GM19397 (cell line): Measurements from ENCODE around the gene MSRB3.

ENCODE experiments used
- ATAC-seq: cut with Tn5 transposase; IDR thresholded peaks from one replicate; pipeline ENCODE4 v1.9.1; 2021; ENCODE audit warnings: mild to moderate bottlenecking, moderate library complexity; ENCODE audit not compliant: unreplicated experiment

The MSRB3 gene

GRCh38 chr12:65324056-65324455 is 45.6 kb downstream of the MSRB3 start:
- no peak for ATAC-seq

DNA sequence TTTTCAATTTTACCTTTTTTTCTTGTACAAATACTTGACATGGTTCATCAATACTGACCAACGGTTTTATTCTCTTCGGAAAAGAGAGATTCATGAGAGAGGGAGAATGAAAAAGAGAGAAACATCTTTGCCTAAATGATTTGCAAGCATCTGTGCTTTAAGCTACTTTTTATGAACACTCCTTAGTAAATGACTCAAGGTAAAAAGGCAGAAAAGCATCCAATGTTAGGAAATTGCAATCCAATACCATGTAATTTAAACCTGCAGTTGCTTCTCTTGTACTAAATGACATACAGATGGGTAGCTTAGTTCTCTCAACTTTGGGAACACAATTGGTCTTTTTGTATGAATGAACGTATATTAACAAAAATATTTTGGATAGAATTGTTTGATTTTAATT is 46.1 kb downstream of the MSRB3 start:
- no peak for ATAC-seq

DNA sequence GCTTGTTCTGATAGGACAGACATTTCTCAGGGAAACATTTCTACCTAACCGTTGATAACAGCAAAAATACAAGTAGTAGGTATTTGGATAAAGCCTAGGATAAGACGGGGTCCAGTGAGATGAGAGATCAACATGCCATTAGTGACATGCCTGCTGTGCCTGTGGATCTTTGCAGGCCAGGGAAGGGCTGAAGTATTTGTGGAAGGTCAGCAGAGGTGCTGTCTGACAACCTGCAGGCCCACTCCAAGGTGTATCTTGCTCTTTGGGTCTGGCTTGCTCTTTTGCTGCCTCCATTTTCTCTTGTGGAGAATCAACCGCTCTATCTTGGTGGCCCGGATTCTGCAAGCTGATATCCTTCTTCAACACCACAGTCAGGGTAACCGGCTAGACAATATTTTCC is 46.7 kb downstream of the MSRB3 start:
- ATAC-seq = no peak

DNA sequence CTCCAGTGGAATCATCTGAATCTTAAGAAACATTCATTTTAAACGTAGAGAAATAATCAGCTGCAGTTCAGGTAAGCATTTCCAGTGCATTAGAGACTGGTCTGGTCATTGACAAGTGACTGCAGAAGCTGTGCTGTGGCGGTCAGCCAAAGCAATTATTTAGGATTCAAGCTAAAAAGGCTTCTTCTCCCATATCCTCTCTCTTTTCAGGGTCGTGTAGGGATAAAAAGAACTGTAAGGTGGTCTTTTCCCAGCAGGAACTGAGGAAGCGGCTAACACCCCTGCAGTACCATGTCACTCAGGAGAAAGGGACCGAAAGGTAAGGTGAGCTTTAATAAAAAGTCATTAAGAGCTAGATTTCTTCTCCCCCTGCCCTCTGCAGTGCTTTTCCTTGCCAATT is 48.1 kb downstream of the MSRB3 start:
- ATAC-seq = no peak

- ATAC-seq = no peak
Observed at GRCh38 chr12:65327207-65328076, 49.0 kb downstream of the MSRB3 start.

DNA sequence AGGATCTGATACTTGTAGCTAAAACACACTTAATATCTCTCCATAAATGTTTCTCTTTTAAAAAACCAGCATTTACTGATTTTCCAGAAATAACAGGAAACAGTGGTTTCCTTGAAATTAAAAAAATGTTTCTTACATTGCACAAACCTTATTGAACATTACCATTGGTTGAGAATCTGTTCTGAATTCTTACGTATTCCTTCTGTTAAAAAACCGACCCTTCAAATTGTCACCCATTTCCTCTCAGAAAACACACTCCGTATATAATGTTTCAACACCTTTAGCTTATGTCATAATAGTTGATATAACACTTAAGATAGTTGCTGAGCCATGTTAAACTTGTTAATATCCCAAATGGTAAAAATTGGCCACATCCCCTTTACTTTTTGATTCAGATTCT is 51.2 kb downstream of the MSRB3 start:
- ATAC-seq = no peak

GRCh38 chr12:65330331-65330730 is 51.8 kb downstream of the MSRB3 start:
- ATAC-seq = no peak

DNA sequence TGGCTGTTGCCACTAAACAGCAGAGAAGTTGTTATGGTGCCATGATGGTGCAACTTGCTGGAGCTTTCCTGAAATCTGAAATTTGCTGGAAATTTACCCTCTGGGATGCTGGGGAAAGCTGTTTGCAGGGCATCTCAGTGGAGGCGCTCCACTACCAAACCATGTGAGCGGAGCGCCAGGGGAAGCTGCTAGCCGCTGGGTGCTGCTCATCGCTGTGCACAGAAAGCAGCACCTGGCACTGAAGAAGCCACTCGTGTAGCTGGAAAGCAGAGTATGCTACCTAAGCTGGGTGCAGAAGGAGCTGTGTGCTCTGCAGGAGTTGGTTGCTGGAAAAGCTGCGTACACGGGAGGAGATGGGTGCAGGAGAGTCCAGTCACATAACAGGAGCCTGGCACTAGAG is 53.0 kb downstream of the MSRB3 start:
- no peak for ATAC-seq

- ATAC-seq = no peak
Observed at GRCh38 chr12:65333649-65334048, 55.2 kb downstream of the MSRB3 start.

GRCh38 chr12:65334521-65334920 is 56.0 kb downstream of the MSRB3 start:
- ATAC-seq = no peak

DNA sequence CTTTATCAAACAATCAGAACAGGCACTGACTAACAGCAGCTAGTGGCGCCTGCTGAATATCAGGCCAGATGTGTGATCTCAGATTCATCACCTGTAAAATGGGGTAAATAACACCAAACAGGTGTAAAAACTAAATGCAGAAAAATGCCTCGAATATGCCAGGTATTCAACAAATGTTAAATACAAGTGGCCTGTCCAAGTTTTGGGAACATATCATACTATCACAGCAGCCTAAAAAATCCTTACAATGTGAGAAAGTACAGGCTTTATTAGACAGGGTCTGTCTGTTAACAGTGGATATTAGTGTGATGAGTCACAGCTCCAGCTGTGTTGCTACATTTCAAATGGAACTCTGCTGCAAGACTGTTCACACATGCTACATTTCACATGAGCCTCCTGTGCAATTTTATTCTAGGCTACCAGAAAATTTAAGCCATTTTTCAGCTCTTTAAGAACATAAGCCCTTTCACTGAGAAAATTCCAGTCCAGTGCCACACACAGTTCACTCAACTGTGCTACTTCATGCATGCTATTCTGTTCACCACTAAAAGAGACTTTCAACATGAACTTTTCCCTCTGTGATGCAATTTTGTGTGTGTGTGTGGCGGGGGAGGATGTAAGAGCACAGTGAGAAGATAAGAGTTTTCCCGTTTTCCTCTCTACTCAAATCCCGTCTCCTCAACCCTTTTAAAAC is 56.7 kb downstream of the MSRB3 start:
- no peak for ATAC-seq

DNA sequence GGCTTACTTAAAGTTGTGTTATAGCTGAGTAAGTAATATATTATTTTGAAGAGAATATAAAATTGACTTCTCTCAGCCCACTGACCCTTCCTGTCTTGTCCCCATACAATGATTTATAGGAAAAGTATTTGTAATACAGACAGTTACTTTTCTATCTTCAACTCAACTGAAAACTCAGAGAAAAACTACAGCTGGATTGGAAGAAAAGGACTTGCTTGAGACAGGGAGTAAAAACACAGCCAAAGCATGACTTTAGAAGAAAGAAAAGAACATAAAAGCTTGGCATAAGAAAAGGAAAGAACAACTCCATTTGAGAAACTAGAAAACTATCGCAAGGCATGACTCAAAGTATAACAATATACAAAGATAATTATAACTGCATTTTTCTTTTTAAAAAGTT is 57.5 kb downstream of the MSRB3 start:
- no peak for ATAC-seq

DNA sequence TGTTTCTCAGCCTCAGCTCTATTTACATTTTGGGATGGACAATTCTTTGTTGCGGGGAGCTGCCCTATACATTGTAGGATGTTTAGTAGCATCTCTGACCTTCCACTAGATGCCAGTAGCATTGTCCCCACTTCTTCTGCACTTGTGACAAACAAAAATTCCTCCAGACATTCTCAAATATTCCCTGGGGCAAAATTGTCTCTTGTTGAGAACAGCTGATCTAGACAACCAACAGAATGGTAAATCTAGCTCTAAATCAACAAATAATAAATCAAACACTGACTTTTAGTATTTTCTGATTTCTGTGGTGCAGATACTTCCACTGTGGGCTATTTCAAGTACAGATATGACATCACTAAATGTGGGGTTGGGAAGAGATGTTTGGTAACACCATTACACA is 60.7 kb downstream of the MSRB3 start:
- ATAC-seq = no peak

DNA sequence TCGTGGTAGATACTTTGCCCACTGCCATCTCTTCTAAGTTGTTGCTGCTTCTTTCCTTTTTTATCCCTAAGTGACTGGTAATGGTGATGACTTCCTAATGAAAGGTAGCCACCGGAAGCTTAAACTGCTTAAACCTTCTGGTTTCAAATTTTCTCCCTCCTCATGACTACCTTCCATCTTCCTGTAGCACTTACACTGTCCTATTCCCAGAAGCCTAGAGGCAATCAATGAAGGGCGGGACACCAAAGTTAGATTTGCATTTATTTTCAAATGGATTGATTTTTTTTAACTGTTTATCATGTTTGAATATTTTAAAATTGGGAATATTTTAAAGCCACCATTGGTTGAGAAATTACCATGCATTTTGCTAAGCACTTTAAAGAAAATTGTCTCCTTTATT is 64.7 kb downstream of the MSRB3 start:
- ATAC-seq = no peak

GRCh38 chr12:65343801-65344200 is 65.3 kb downstream of the MSRB3 start:
- no peak for ATAC-seq

- ATAC-seq = no peak
Observed at GRCh38 chr12:65355461-65355860, 77.0 kb downstream of the MSRB3 start.

DNA sequence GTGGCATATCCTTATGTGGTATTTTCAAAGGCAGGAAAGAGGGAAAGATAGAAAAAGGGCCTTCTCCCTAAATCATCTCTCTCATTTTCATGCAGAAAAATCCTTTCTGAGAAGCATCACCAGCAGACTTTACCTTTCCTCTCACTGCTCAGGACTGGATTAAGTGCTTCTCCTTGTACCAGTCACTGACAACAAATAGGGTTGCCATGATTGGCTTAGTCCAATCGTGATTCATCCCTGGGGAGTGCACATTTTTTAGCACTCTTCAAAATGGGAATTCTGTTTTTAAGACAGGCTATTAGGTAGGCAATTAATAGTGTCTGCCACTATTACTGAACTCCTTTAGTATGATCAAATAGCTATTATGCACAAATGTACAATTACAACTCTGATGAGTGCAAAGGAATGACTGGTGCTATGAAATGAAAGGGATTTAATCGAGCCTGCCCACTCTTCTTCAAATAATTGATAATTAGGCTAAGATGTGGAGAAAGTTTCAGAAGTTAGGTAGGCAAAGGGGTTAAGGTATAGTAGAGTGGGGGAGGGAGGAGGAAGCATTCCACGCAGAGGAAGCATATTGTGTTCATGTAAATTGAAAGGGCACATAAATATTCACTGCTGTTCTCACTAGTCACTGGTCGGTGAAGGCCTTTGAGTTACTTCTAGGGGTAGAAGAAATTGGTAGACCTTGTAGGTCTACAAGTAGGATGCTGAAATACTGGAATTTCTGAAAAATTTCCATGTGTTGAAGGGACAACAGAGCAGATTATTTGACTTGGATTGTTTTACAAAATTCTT is 84.0 kb downstream of the MSRB3 start:
- no peak for ATAC-seq

- ATAC-seq = no peak
Observed at GRCh38 chr12:65364046-65364445, 85.6 kb downstream of the MSRB3 start.

GRCh38 chr12:65367396-65367795 is 88.9 kb downstream of the MSRB3 start:
- no peak for ATAC-seq

DNA sequence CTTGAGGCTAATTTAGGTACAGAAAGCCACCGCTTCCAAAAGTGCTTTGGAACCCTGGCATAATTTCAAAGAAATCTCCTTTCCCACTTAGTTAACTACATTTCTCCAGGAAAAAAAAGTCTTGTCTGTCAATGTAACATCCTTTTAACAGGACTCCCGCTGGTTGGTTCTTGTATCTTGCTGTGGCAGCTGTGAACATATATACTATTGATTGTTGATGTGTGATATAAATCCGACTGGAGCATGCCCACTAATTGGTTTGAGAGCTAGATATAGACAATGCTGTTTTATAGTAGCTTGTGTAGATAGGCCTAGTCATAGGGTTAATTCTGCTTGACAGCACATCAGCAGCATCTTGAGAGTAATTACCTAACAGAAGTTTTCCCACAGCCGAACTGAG is 89.6 kb downstream of the MSRB3 start:
- no peak for ATAC-seq

GRCh38 chr12:65372574-65372973 is 94.1 kb downstream of the MSRB3 start:
- no peak for ATAC-seq

GRCh38 chr12:65384240-65384639 is 105.8 kb downstream of the MSRB3 start:
- no peak for ATAC-seq
